GM21528 (cell line): ENCODE data around the gene NHERF2.

ENCODE experiments used
- ATAC-seq: cut with Tn5 transposase; IDR thresholded peaks from one replicate; pipeline ENCODE4 v1.9.1; 2021; ENCODE audit warnings: mild to moderate bottlenecking, moderate library complexity; ENCODE audit not compliant: unreplicated experiment, low FRiP score

NHERF2 gene

GRCh38 chr16:2078691-2079090 is 52.0 kb downstream of the NHERF2 start:
- ATAC-seq = no peak

- no peak for ATAC-seq
Measured at GRCh38 chr16:2079311-2079800, 52.7 kb downstream of the NHERF2 start.

GRCh38 chr16:2079991-2080390 is 53.3 kb downstream of the NHERF2 start:
- ATAC-seq = no peak

DNA sequence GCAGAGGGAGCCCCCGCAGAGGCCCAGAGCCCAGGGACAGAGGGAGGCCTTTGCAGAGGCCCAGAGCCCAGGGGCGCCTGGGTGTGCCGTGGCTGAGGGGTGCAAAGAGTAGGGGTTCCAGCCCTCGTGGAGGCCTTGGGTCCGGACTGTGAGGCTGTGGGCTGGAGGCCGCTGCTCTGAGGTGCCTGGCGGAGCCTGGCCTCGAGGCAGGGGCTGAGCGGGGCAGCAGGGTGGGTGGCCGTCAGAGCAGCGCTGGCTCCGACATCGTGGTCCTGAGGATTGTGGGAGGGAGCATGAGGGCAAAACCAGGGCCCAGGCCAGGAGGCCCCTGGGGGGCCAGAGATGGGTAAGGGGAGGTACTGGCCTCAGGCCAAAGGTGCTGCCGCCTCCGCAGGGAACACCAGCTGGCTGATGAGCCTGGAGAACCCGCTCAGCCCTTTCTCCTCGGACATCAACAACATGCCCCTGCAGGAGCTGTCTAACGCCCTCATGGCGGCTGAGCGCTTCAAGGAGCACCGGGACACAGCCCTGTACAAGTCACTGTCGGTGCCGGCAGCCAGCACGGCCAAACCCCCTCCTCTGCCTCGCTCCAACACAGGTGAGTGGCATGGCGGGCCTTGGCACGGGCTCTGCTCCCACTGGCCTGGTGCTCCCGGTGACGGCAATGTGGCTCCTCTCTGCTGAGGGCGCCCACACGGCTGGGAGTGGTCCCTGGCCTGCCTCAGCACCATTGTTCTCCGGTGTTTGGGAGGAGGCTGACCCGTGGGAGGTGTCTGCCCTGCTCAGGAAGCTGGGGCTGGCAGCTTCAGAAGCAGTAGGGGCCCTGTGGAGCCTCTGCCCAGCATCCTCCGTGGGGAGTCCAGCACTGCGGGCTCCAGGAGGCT is 54.7 kb downstream of the NHERF2 start:
- no peak for ATAC-seq

DNA sequence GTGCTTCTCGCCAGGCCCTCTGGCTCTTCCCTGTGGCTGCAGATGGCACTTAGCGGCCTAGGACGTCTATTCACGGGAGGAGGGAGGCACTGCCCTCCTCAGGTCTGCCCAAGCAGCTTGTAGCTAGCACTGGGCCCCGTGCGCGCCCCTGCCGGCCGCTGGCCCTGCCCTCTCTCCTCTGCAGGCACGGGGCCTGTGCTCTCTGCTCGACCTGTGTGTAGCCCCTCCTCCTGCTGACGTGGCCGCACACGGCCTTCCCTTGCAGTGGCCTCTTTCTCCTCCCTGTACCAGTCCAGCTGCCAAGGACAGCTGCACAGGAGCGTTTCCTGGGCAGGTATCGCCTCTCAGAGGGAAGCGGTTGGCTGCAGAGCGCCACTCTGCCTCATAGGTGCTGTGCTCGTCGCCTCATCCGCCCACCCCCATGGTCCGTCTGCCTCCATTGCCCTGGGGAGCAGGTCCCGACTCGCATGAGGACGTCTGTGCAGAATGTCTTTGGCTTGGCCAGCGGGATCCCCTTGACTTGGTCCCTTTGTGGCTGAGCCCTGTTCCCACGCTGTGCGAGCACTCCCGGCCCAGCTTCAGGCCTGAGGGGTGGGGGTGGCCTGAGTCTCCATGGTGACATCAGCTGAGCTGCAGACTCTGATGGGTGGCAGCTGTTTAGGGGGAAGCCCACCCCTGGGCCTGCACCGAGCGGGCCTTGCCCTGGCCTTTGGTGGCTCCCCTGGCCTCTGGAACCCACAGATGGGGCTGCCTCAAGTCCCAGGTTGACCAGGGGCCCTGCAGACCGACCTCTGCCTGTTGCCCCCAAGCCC is 55.7 kb downstream of the NHERF2 start:
- ATAC-seq = no peak

- ATAC-seq = no peak
Measured at GRCh38 chr16:2082983-2083364, 56.3 kb downstream of the NHERF2 start.

GRCh38 chr16:2083409-2083808 is 56.7 kb downstream of the NHERF2 start:
- no peak for ATAC-seq

DNA sequence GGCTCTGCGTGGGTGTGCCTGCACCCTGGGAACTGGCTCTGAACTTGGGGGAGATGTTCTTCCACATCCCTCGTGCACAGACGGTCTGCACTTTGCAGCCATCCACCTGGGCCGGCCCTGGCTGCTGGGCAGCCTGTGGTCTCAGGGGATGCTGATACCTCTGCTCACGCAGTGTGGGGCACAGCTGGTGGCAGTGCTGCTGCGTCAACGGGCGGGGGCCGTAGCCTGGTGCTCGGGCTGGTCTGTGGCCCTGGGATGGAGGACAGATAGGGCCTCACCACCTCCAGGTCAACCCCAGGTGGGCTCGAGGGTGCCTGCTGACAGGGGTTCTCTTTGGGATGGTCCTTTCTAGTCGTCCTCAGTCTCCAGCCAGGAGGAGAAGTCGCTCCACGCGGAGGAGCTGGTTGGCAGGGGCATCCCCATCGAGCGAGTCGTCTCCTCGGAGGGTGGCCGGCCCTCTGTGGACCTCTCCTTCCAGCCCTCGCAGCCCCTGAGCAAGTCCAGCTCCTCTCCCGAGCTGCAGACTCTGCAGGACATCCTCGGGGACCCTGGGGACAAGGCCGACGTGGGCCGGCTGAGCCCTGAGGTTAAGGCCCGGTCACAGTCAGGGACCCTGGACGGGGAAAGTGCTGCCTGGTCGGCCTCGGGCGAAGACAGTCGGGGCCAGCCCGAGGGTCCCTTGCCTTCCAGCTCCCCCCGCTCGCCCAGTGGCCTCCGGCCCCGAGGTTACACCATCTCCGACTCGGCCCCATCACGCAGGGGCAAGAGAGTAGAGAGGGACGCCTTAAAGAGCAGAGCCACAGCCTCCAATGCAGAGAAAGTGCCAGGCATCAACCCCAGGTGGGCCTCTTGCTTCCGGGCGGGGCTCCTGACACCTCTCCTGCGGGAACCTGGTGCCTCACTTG is 57.4 kb downstream of the NHERF2 start:
- ATAC-seq = no peak

DNA sequence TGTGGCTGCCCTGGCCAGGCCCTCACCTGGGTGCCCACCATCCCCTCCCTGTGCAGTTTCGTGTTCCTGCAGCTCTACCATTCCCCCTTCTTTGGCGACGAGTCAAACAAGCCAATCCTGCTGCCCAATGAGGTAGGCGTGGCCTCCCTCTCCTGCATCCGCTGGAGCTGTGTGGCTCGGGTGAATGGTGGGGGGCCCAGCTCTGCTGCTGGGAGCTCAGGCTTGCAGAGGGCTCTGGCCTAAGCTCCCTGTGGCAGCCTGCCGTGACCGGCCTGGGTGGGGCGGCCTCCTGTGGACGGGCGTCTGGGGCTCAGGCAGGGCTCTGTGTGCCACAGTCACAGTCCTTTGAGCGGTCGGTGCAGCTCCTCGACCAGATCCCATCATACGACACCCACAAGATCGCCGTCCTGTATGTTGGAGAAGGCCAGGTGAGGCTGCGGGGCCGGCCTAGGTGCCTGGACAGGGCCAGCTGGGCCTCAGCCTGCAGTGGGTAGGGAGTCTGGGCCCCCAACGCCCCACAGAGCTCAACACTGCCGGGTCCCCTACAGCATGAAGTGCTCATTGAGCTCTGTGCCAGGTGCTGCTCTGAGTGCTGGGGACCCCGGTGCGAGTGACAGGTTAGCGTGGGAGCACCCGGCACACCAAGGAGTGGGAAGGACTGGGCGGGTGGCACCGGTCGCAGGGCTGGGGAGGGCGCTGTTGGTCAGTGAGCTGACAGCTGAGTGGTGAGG is 58.4 kb downstream of the NHERF2 start:
- ATAC-seq = no peak

GRCh38 chr16:2085669-2086068 is 59.0 kb downstream of the NHERF2 start:
- ATAC-seq = no peak

DNA sequence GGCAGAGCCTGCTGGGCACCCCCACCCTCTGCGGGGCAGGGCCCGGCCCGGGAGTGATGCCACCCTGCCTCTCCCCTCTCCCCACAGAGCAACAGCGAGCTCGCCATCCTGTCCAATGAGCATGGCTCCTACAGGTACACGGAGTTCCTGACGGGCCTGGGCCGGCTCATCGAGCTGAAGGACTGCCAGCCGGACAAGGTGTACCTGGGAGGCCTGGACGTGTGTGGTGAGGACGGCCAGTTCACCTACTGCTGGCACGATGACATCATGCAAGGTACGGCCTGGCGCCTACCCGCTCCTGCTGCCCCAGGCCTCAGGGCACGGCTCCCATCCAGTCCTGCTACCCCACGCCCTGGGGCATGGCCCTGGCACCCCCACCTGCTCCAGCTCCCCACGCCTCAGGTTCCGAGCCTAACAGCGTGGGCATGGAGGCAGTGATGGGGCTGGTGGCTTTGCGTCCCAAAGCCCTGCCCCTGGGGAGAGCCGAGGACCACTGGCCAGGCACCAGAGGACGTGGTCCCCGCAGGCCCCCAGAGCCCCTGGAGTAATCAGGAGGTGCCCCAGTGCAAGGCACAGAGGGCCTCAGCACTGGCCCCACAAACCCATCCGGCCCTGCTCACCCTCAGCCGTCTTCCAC is 59.5 kb downstream of the NHERF2 start:
- no peak for ATAC-seq

GRCh38 chr16:2086812-2087747 is 60.4 kb downstream of the NHERF2 start:
- ATAC-seq = no peak

GRCh38 chr16:2087748-2088631 is 61.3 kb downstream of the NHERF2 start:
- ATAC-seq = no peak
